Measurements from ENCODE around the gene KIFC3.
"Not testable (repeated sequence)": the region's sequence is repeated elsewhere in the genome, so short reads cannot be mapped to it uniquely, and the experiment has no call there.

KIFC3 gene

GRCh38 chr16:57802341-57803133 lies at the start of gene KIFC3:
KIFC3 (minus strand) TSS chr16:57802491; CDS start chr16:57798243, 4,248 bp downstream.
- peak; percentile 55 to 57 for DNase-seq (ENCODE audit: low read depth in 2 of 2)

GRCh38 chr16:57848181-57848580 lies 45.9 kb upstream of the KIFC3 start:
- DNase-seq (ENCODE audit: low read depth in 2 of 2), result no peak

- DNase-seq (ENCODE audit: low read depth in 2 of 2), result not testable (repeated sequence)
These were observed 44.6 kb upstream of the KIFC3 start for GRCh38 chr16:57846931-57847330.

GRCh38 chr16:57846078-57846697 lies 43.9 kb upstream of the KIFC3 start:
- no peak for DNase-seq (ENCODE audit: low read depth in 2 of 2)

- no peak for DNase-seq (ENCODE audit: low read depth in 2 of 2)
These were observed 42.8 kb upstream of the KIFC3 start for GRCh38 chr16:57845115-57845514.

GRCh38 chr16:57844416-57845030 lies 42.2 kb upstream of the KIFC3 start:
- no peak for DNase-seq (ENCODE audit: low read depth in 2 of 2)

GRCh38 chr16:57843400-57843799 lies 41.1 kb upstream of the KIFC3 start:
- DNase-seq (ENCODE audit: low read depth in 2 of 2), result no peak

- DNase-seq (ENCODE audit: low read depth in 2 of 2), result no peak
These were observed 40.3 kb upstream of the KIFC3 start for GRCh38 chr16:57842601-57843000.

- no peak for DNase-seq (ENCODE audit: low read depth in 2 of 2)
These were observed 38.5 kb upstream of the KIFC3 start for GRCh38 chr16:57840833-57841232.

- DNase-seq (ENCODE audit: low read depth in 2 of 2), result no peak
These were observed 35.9 kb upstream of the KIFC3 start for GRCh38 chr16:57838161-57838560.

GRCh38 chr16:57837305-57838125 lies 35.2 kb upstream of the KIFC3 start:
- DNase-seq (ENCODE audit: low read depth in 2 of 2), result no peak

- peak in 1 of 2 experiments; percentile 5 for DNase-seq (ENCODE audit: low read depth in 2 of 2)
These were observed 33.1 kb upstream of the KIFC3 start for GRCh38 chr16:57835439-57835838.

GRCh38 chr16:57834936-57835335 lies 32.6 kb upstream of the KIFC3 start:
- DNase-seq (ENCODE audit: low read depth in 2 of 2), result no peak

GRCh38 chr16:57830890-57831484 lies 28.7 kb upstream of the KIFC3 start:
- no peak for DNase-seq (ENCODE audit: low read depth in 2 of 2)

- no peak for DNase-seq (ENCODE audit: low read depth in 2 of 2)
These were observed 27.7 kb upstream of the KIFC3 start for GRCh38 chr16:57829969-57830360.

GRCh38 chr16:57828272-57829161 lies 26.2 kb upstream of the KIFC3 start:
- no peak for DNase-seq (ENCODE audit: low read depth in 2 of 2)

GRCh38 chr16:57826706-57827625 lies 24.7 kb upstream of the KIFC3 start:
- no peak for DNase-seq (ENCODE audit: low read depth in 2 of 2)

- DNase-seq (ENCODE audit: low read depth in 2 of 2), result no peak
These were observed 23.8 kb upstream of the KIFC3 start for GRCh38 chr16:57826052-57826451.

- no peak for DNase-seq (ENCODE audit: low read depth in 2 of 2)
These were observed 23.2 kb upstream of the KIFC3 start for GRCh38 chr16:57825298-57826044.

Data from fibroblast of skin of left quadriceps (primary cell).